HEK293T (cell line): Measurements from ENCODE around the gene AFG3L2.

Source experiments
- CTCF ChIA-PET: fragments of 350-600 bp; formaldehyde crosslinking; extraction: SDS; loops from one replicate; lab custom pipeline; 2021; ENCODE audit warnings: antibody characterized with exemption, inconsistent platforms; lab: Yijun Ruan, JAX
- POLR2A ChIA-PET: fragments of 350-600 bp; formaldehyde crosslinking; extraction: SDS; loops from one replicate; lab custom pipeline; 2020; ENCODE audit warnings: antibody characterized with exemption, inconsistent platforms; lab: Yijun Ruan, JAX
- DNase-seq: peaks from one replicate; pipeline ENCODE4 v3.0.0; 2012; ENCODE audit warnings: mixed read lengths; ENCODE audit errors: extremely low spot score
- ARNT ChIP-seq: fragments of 450-650 bp; IDR thresholded peaks from 2 replicates; pipeline ENCODE4 v1.6.1; 2017; ENCODE audit warnings: mild to moderate bottlenecking
- BHLHE40 ChIP-seq: fragments of 450-650 bp; IDR thresholded peaks from 2 replicates; pipeline ENCODE4 v1.6.1; 2016; ENCODE audit warnings: mild to moderate bottlenecking, moderate library complexity, borderline replicate concordance
- CTBP1 ChIP-seq: fragments of 450-650 bp; IDR thresholded peaks from 2 replicates; pipeline ENCODE4 v1.6.1; 2016; ENCODE audit warnings: borderline replicate concordance
- ELF4 ChIP-seq: fragments of 450-650 bp; IDR thresholded peaks from 2 replicates; pipeline ENCODE4 v1.6.1; 2017; ENCODE audit warnings: antibody characterized with exemption
- FOXA1 ChIP-seq: fragments of 450-650 bp; IDR thresholded peaks from 2 replicates; pipeline ENCODE4 v1.6.1; 2016; ENCODE audit warnings: mild to moderate bottlenecking
- FOXK2 ChIP-seq: fragments of 450-650 bp; IDR thresholded peaks from 2 replicates; pipeline ENCODE4 v1.6.1; 2016; ENCODE audit warnings: mild to moderate bottlenecking
- FOXM1 ChIP-seq: fragments of 450-650 bp; IDR thresholded peaks from 2 replicates; pipeline ENCODE4 v1.6.1; 2017; ENCODE audit warnings: mild to moderate bottlenecking, borderline replicate concordance
- HDGF ChIP-seq: fragments of 450-650 bp; IDR thresholded peaks from 2 replicates; pipeline ENCODE4 v1.6.1; 2017; ENCODE audit warnings: antibody characterized with exemption, borderline replicate concordance
- L3MBTL2 ChIP-seq: fragments of 450-650 bp; conservative IDR thresholded peaks from 2 replicates; pipeline ENCODE4 v1.6.1; 2016; ENCODE audit warnings: mild to moderate bottlenecking
- LEF1 ChIP-seq: fragments of 450-650 bp; IDR thresholded peaks from 2 replicates; pipeline ENCODE4 v1.6.1; 2017; ENCODE audit warnings: mild to moderate bottlenecking, borderline replicate concordance
- NFRKB ChIP-seq: fragments of 450-650 bp; IDR thresholded peaks from 2 replicates; pipeline ENCODE4 v1.6.1; 2016; ENCODE audit warnings: mild to moderate bottlenecking, moderate library complexity
- SP1 ChIP-seq: fragments of 450-650 bp; IDR thresholded peaks from 2 replicates; pipeline ENCODE4 v1.6.1; 2017
- SUZ12 ChIP-seq: fragments of 450-650 bp; IDR thresholded peaks from 2 replicates; pipeline ENCODE4 v1.6.1; 2016; ENCODE audit warnings: mild to moderate bottlenecking
- TARDBP ChIP-seq: fragments of 450-650 bp; IDR thresholded peaks from 2 replicates; pipeline ENCODE4 v1.6.1; 2016
- ZNF384 ChIP-seq: fragments of 450-650 bp; IDR thresholded peaks from 2 replicates; pipeline ENCODE4 v1.6.1; 2016
- TF ChIP-seq, protein P1 (sequence below): fragments of 450-650 bp; IDR thresholded peaks from 2 replicates; pipeline ENCODE4 v1.6.1; 2016

Gene AFG3L2

DNA sequence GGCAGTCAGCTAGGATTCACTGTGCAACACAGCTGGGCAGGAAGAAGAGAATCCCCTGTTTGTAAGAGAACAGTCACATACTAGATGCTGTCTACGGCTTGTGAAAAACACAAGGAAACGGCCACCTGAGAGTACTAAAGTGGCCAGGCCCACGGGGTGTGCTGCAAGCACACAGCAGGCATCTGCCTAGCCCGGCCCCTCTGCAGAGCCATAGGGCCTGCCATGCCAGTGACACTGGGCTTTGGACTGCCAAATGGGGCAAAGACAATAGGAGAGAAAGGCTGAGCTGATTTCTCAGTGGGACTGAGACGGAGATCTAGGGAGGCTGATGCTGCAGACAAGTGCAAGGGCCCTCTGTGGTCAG lies 58.7 kb downstream of the AFG3L2 start:
- TF ChIP-seq HDGF, result no peak
- no peak for TF ChIP-seq SP1
- no peak for TF ChIP-seq FOXM1
- no peak for TF ChIP-seq FOXA1
- TF ChIP-seq ARNT, result no peak
- TF ChIP-seq NFRKB, result no peak
- no peak for TF ChIP-seq TARDBP
- TF ChIP-seq FOXK2, result no peak
- TF ChIP-seq SUZ12, result no peak
- TF ChIP-seq, protein P1, sequence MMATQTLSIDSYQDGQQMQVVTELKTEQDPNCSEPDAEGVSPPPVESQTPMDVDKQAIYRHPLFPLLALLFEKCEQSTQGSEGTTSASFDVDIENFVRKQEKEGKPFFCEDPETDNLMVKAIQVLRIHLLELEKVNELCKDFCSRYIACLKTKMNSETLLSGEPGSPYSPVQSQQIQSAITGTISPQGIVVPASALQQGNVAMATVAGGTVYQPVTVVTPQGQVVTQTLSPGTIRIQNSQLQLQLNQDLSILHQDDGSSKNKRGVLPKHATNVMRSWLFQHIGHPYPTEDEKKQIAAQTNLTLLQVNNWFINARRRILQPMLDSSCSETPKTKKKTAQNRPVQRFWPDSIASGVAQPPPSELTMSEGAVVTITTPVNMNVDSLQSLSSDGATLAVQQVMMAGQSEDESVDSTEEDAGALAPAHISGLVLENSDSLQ, result no peak
- TF ChIP-seq CTBP1, result no peak
- TF ChIP-seq LEF1, result no peak
- no peak for TF ChIP-seq BHLHE40
- TF ChIP-seq ELF4, result no peak
- no peak for TF ChIP-seq ZNF384
- no peak for TF ChIP-seq L3MBTL2
- CTCF ChIA-PET, result interaction anchor here (5.4 kb wide), 1 partner anchor 10 kb away, joined by 24 read pairs; no protein-coding TSS in a partner anchor
- DNase-seq, result no peak
- POLR2A ChIA-PET, result interaction anchor here (1.0 to 1.6 kb wide), 3 partner anchors 9 to 47 kb away, joined by 3 to 4 read pairs (median 3); no protein-coding TSS in a partner anchor

DNA sequence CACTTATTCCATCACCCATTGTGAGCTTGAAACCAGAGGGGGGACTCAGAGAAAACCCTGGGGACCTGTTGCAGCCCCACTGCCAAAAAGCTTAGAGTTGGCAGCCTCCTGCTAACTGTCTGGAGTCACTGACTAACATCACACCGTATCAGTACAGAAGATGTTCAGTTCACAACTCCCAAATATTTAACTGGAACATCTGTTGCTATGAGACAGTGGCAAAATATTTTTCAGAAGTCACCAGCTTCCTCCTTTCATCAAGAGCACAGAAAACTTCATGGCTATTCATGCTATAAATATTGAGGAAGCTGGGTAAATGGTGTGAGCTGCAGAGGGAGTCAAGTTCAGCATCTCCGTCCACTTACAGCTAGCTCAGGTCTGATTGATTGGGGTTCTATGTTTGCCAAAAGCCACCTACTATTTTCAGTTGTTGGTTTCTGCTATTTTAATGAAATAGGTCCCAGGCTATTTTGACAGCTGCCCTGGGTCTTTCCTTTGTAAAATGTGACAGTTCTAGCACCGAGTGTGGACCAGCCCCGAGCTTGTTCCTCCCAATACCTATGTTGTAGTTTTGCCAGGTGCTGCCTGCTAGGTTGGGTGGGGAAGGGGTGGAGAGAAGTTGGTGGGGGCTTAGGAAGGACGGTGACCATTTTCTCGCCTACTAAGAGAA lies 59.2 kb downstream of the AFG3L2 start:
- ChIA-PET CTCF (interaction anchor here (0.6 to 5.4 kb wide), 2 partner anchors 10 to 294 kb away, joined by 4 to 24 read pairs; no protein-coding TSS in a partner anchor), POLR2A (interaction anchor here (1.0 to 1.6 kb wide), 3 partner anchors 9 to 46 kb away, joined by 3 to 4 read pairs (median 3); no protein-coding TSS in a partner anchor)
- no peak for DNase-seq
- TF ChIP-seq ZNF384 (no peak), TARDBP (no peak), BHLHE40 (no peak), ELF4 (no peak), FOXK2 (no peak), FOXM1 (no peak), L3MBTL2 (no peak), ARNT (no peak), SP1 (no peak), HDGF (no peak), LEF1 (no peak), NFRKB (no peak), CTBP1 (no peak), SUZ12 (no peak), FOXA1 (no peak)
- TF ChIP-seq, protein P1, result no peak

DNA sequence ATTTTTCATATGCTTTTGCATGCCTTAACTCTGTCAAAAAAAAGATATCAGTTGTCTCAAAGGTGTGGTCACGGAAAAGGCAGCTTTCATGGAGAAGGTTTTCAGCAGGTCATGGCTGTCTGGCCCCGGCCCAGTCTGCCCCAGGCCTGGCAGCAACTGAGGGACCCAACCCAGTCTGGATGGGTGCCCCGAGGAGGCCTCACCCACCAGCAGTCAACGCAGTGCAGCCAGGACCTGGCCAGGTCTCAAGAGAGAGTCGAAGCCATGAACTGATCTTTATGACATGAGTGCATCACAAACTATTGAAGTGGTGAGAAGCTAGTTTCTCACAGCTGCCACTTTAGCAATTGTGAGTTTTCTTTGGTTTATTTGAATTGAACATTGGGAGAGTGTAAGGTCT lies 61.1 kb downstream of the AFG3L2 start:
- POLR2A ChIA-PET, result no interaction called here
- TF ChIP-seq SP1 (no peak), LEF1 (no peak)
- no peak for DNase-seq
- CTCF ChIA-PET, result interaction anchor here (5.4 kb wide), 1 partner anchor 12 kb away, joined by 24 read pairs; no protein-coding TSS in a partner anchor

DNA sequence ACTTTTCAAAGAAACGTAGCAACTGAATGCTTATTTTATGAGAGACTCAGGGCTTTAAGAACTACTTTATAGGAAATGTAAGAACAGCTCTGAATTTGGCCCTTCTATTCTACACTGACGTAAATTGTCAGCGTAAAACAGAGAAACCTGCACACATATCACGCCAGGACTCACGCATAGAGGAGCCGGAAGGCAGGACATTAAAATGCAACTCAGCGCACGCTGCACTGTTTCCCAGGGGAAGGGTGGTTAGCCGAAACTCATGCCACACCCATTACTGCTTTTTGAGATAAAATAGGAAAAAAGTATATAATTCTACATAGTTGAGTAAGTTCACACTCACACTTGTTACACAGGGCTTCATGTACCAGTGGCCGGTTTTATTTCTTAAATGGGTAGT lies 61.5 kb downstream of the AFG3L2 start:
- POLR2A ChIA-PET, result no interaction called here
- TF ChIP-seq NFRKB (no peak), SUZ12 (no peak), L3MBTL2 (no peak), TARDBP (no peak), FOXM1 (no peak), ARNT (no peak), HDGF (no peak), FOXK2 (no peak), SP1 (no peak), BHLHE40 (no peak), ELF4 (no peak), CTBP1 (no peak), LEF1 (no peak), ZNF384 (no peak)
- DNase-seq, result no peak
- CTCF ChIA-PET, result interaction anchor here (5.4 kb wide), 1 partner anchor 12 kb away, joined by 24 read pairs; no protein-coding TSS in a partner anchor

DNA sequence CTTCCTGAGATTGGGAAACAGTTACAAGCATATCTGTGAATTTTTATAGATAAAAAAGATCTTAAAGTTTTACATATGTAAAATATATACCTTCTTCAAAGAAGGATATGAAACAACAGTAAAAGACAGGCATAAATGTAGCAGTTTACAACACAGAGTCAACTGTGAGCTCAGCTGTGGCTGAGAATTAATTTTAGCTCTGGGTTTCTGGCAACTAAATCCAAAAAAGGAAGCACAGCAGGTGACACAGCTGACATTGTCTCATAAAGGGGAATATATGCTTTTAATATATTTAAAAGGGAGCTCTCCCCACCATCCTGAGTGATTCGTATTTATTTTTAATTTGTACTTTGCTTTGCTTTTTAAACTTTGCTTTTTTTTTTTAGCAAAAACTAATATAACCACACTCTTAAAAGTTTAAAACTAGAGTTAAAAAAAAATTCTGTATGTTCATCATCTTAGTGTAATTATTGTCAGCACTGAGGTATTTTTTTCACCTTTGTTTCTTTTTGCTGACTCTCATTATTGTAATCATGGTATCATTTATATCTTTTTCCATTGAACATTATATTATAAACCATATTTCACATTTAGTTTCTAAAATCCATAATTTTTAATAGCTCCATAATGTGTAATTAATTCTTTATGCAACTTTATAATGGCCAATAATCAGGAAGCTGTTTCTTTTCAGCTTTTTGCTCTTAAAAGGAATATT lies 62.3 kb downstream of the AFG3L2 start:
- DNase-seq, result no peak
- ChIA-PET POLR2A (no interaction called here), CTCF (interaction anchor here (5.4 kb wide), 1 partner anchor 13 kb away, joined by 24 read pairs; no protein-coding TSS in a partner anchor)
- TF ChIP-seq BHLHE40, result no peak
- no peak for TF ChIP-seq L3MBTL2
- no peak for TF ChIP-seq NFRKB
- TF ChIP-seq ZNF384, result no peak
- TF ChIP-seq FOXK2, result no peak
- no peak for TF ChIP-seq FOXM1
- no peak for TF ChIP-seq CTBP1
- TF ChIP-seq TARDBP, result no peak
- TF ChIP-seq, protein P1, result no peak
- TF ChIP-seq ARNT, result no peak
